ENCODE results near the gene SEMA7A. TPM values are rescaled to one million over a fixed set of nuclear protein-coding genes. Genes with fewer than 3 reads are reported as not detected.

Gene SEMA7A
- total RNA-seq, 4 donors from 2014 or later = 1.2 to 7.6 (median 3.4) TPM

GRCh38 chr15:74400915-74401757 is 32.6 kb downstream of the SEMA7A start:
- DNase-seq (ENCODE audit: low spot score) (no peak), ATAC-seq (ENCODE audit: low FRiP score) (no peak)
- TF ChIP-seq CTCF (IDR thresholded peaks at IDR 0.05) = no peak

- no peak for TF ChIP-seq CTCF (IDR thresholded peaks at IDR 0.05)
- ATAC-seq (ENCODE audit: low FRiP score) (no peak), DNase-seq (ENCODE audit: low spot score) (no peak)
These were observed 33.4 kb downstream of the SEMA7A start for GRCh38 chr15:74400313-74400860.

GRCh38 chr15:74399511-74400312 is 34.0 kb downstream of the SEMA7A start:
- ATAC-seq (ENCODE audit: low FRiP score) = no peak
- no peak for TF ChIP-seq CTCF (IDR thresholded peaks at IDR 0.05)
- no peak for DNase-seq (ENCODE audit: low spot score)

- DNase-seq (ENCODE audit: low spot score) (no peak), ATAC-seq (ENCODE audit: low FRiP score) (no peak)
- no peak for TF ChIP-seq CTCF (IDR thresholded peaks at IDR 0.05)
These were observed 34.7 kb downstream of the SEMA7A start for GRCh38 chr15:74399100-74399499.

- no peak for ATAC-seq (ENCODE audit: low FRiP score)
- no peak for TF ChIP-seq CTCF (IDR thresholded peaks at IDR 0.05)
- DNase-seq (ENCODE audit: low spot score) = no peak
These were observed 35.6 kb downstream of the SEMA7A start for GRCh38 chr15:74398183-74398582.

GRCh38 chr15:74397239-74398068 is 36.3 kb downstream of the SEMA7A start:
- no peak for ATAC-seq (ENCODE audit: low FRiP score)
- no peak for TF ChIP-seq CTCF (IDR thresholded peaks at IDR 0.05)
- no peak for DNase-seq (ENCODE audit: low spot score)
